PC-3 (cell line): Measurements from ENCODE around the gene TMEM94. TPM values are rescaled to one million over a fixed set of nuclear protein-coding genes. Genes with fewer than 3 reads are reported as not detected.

Source experiments
- ATAC-seq: fragments of 200-7000 bp; cut with Tn5 transposase; 2 replicates; pipeline ENCODE4 v1.9.1; 2020; ENCODE audit warnings: mild to moderate bottlenecking, moderate library complexity
- BruUV-seq: library from RNA; stranded (reverse); fragments of 400-500 nt; replicated peaks from 2 replicates; lab custom pipeline; 2021; lab: Mats Ljungman, UMichigan
- CTCF ChIA-PET: fragments of 300-600 bp; sonication (Branson Sonifier 250); formaldehyde crosslinking; loops from one replicate; lab custom pipeline; 2022; ENCODE audit warnings: antibody characterized with exemption; lab: Charles Lee
- POLR2A ChIA-PET: fragments of 300-600 bp; sonication (Branson Sonifier 250); formaldehyde crosslinking; loops from one replicate; lab custom pipeline; 2022; ENCODE audit warnings: antibody characterized with exemption; ENCODE audit not compliant: unreplicated experiment; lab: Charles Lee
- DNase-seq: peaks from one replicate; pipeline ENCODE4 v3.0.0-alpha.2; 2015
- H2AFZ ChIP-seq: fragments of 300-600 bp; sonication (generic); 2 replicates; pipeline ENCODE4 v1.6.0; 2016; ENCODE audit warnings: antibody characterized with exemption, low read length
- H3F3A ChIP-seq: fragments of 300-600 bp; sonication (generic); one replicate; pipeline ENCODE4 v1.6.0; 2017; ENCODE audit warnings: antibody characterized with exemption, low read length, control low read depth, mild to moderate bottlenecking; ENCODE audit not compliant: unreplicated experiment
- H3K27ac ChIP-seq: fragments of 300-600 bp; sonication (generic); 2 replicates; pipeline ENCODE4 v1.5.1; 2016; ENCODE audit warnings: mild to moderate bottlenecking, low read length
- H3K27me3 ChIP-seq: fragments of 300-600 bp; sonication (generic); 2 replicates; pipeline ENCODE4 v1.6.1; 2016; ENCODE audit warnings: low read length, mixed read lengths
- H3K36me3 ChIP-seq: fragments of 300-600 bp; sonication (generic); 2 replicates; pipeline ENCODE4 v1.6.1; 2016; ENCODE audit warnings: low read depth, mixed run types, low read length, mixed read lengths
- H3K4me1 ChIP-seq: fragments of 300-600 bp; sonication (generic); 2 replicates; pipeline ENCODE4 v1.5.1; 2016; ENCODE audit warnings: low read length; ENCODE audit not compliant: insufficient read depth
- H3K4me2 ChIP-seq: fragments of 300-600 bp; sonication (generic); 2 replicates; pipeline ENCODE4 v1.6.0; 2016; ENCODE audit warnings: low read length
- H3K4me3 ChIP-seq: fragments of 300-600 bp; sonication (generic); 2 replicates; pipeline ENCODE4 v1.5.1; 2016; ENCODE audit warnings: mild to moderate bottlenecking, low read length, mixed read lengths
- H3K79me2 ChIP-seq: fragments of 300-600 bp; sonication (generic); 2 replicates; pipeline ENCODE4 v1.6.1; 2017; ENCODE audit warnings: low read length, mixed read lengths
- H3K9ac ChIP-seq: fragments of 300-600 bp; sonication (generic); 2 replicates; pipeline ENCODE4 v1.6.0; 2016; ENCODE audit warnings: mild to moderate bottlenecking, low read length
- H3K9me2 ChIP-seq: fragments of 300-600 bp; sonication (generic); replicated peaks from 2 replicates; pipeline ENCODE4 v1.6.1; 2016; ENCODE audit warnings: mixed run types, low read length, mixed read lengths
- H3K9me3 ChIP-seq: fragments of 300-600 bp; sonication (generic); 2 replicates; pipeline ENCODE4 v1.6.1; 2016; ENCODE audit warnings: low read length, mixed read lengths
- H4K20me1 ChIP-seq: fragments of 300-600 bp; sonication (generic); 2 replicates; pipeline ENCODE4 v1.6.1; 2016; ENCODE audit warnings: low read length, mixed read lengths
- EZH2 ChIP-seq: fragments of 300-600 bp; sonication (generic); IDR thresholded peaks from one replicate; pipeline ENCODE4 v1.6.1; 2017; ENCODE audit warnings: antibody characterized with exemption, mild to moderate bottlenecking, low read length; ENCODE audit not compliant: unreplicated experiment
- EZH2phosphoT487 ChIP-seq: fragments of 300-600 bp; sonication (generic); IDR thresholded peaks from 2 replicates; pipeline ENCODE4 v1.6.1; 2018; ENCODE audit warnings: mild to moderate bottlenecking, antibody characterized with exemption, low read length, borderline replicate concordance
- intact Hi-C: fragments of 100-400 bp; cut with micrococcal nuclease; formaldehyde crosslinking; loops from 2 replicates; pipeline ENCODE4 v1.9.0; 2023
- total RNA-seq: library from RNA; depleted of rRNA; stranded (reverse); fragments of >200 nt; gene quantifications from 2 replicates; pipeline ENCODE4 v1.2.3, GENCODE V29; 2014
- TF ChIP-seq, protein P1 (sequence below): fragments of 300-600 bp; sonication (generic); conservative IDR thresholded peaks from 2 replicates; pipeline ENCODE4 v1.5.1; 2017; ENCODE audit warnings: antibody characterized with exemption, low read depth, mild to moderate bottlenecking, low read length

The TMEM94 gene
- total RNA-seq, 1 experiment from 2014 or later = 45.6 TPM

DNA sequence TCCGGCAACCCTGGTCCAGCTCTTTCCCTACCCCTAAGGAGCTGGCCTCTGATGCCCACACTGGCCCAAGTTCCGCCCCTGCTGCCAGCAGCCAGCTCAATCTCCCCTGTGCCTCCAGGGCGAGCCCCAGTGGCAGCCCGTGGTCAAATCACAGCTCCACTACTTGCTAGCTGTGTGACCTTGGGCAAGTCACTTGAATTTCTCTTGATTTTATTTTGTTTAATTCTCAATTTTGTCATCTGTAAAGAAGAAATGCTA, 48.6 kb downstream of the TMEM94 start:
- ATAC-seq = no peak
- intact Hi-C loops = no loop called here
- no peak for DNase-seq
- Histone ChIP-seq H3K9ac (no peak overlapping the region), H3K9me2 (no peaks in the 10 kb centered on the region), H3K9me3 (no peaks in the 10 kb centered on the region), H3K4me2 (no peak overlapping the region), H3K4me3 (no peak overlapping the region), H3K4me1 (no peaks in the 10 kb centered on the region), H4K20me1 (peaks cover 7% of the 10 kb centered on the region), H3F3A (no peaks in the 10 kb centered on the region), H3K36me3 (peaks cover 22% of the 10 kb centered on the region; the same call in 1 of the 2 replicates), H3K27me3 (no peaks in the 10 kb centered on the region), H3K79me2 (peaks cover 7% of the 10 kb centered on the region; the same call in 1 of the 2 replicates), H3K27ac (no peak overlapping the region), H2AFZ (no peak overlapping the region)
- BruUV-seq = no TSS peak
- POLR2A ChIA-PET = no interaction called here
- no peak for TF ChIP-seq EZH2phosphoT487
- no peak for TF ChIP-seq EZH2
- TF ChIP-seq, protein P1, sequence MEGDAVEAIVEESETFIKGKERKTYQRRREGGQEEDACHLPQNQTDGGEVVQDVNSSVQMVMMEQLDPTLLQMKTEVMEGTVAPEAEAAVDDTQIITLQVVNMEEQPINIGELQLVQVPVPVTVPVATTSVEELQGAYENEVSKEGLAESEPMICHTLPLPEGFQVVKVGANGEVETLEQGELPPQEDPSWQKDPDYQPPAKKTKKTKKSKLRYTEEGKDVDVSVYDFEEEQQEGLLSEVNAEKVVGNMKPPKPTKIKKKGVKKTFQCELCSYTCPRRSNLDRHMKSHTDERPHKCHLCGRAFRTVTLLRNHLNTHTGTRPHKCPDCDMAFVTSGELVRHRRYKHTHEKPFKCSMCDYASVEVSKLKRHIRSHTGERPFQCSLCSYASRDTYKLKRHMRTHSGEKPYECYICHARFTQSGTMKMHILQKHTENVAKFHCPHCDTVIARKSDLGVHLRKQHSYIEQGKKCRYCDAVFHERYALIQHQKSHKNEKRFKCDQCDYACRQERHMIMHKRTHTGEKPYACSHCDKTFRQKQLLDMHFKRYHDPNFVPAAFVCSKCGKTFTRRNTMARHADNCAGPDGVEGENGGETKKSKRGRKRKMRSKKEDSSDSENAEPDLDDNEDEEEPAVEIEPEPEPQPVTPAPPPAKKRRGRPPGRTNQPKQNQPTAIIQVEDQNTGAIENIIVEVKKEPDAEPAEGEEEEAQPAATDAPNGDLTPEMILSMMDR = no peak
- CTCF ChIA-PET = interaction anchor here (0.5 to 0.6 kb wide), 2 partner anchors 95 to 129 kb away, joined by 3 read pairs; no protein-coding TSS in a partner anchor

DNA sequence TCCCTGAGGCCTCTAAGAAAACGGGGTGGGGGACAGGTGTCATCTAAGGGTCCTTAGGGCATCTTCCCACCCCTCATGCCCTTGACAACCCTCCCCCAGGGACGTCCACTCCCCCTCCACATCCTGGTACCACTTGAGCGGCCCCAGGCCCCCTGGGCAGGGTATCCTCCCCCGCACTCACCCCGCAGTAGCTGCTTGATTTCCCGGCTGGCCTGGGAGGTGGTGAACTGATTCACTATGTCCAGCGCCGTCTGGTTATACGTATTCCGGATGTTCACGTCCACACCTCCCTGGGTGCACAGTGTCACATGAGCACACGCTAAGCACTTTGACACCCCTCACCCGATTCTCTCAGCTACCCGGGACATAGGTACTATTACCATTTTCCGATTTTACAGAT, 49.2 kb downstream of the TMEM94 start:
- intact Hi-C loops = no loop called here
- DNase-seq (no peak), ATAC-seq (no peak)
- no peak overlapping the region for H3K4me3 ChIP-seq
- H2AFZ ChIP-seq = no peak overlapping the region
- H3K27ac ChIP-seq = no peak overlapping the region
- peaks cover 7% of the 10 kb centered on the region; the same call in 1 of the 2 replicates for H3K79me2 ChIP-seq
- no peaks in the 10 kb centered on the region for H3K27me3 ChIP-seq
- CTCF ChIA-PET = interaction anchor here (0.5 kb wide), 1 partner anchor 95 kb away, joined by 3 read pairs; no protein-coding TSS in a partner anchor
- no peaks in the 10 kb centered on the region for H3F3A ChIP-seq
- BruUV-seq = no TSS peak
- H3K9me3 ChIP-seq = no peaks in the 10 kb centered on the region
- H3K4me1 ChIP-seq = no peaks in the 10 kb centered on the region
- H3K9ac ChIP-seq = no peak overlapping the region
- peaks cover 7% of the 10 kb centered on the region for H4K20me1 ChIP-seq
- no peak for TF ChIP-seq EZH2phosphoT487
- no peak for TF ChIP-seq EZH2
- TF ChIP-seq, protein P1 = no peak
- no peaks in the 10 kb centered on the region for H3K9me2 ChIP-seq
- no peak overlapping the region for H3K4me2 ChIP-seq
- POLR2A ChIA-PET = no interaction called here
- peaks cover 18% of the 10 kb centered on the region; the same call in 1 of the 2 replicates for H3K36me3 ChIP-seq

DNA sequence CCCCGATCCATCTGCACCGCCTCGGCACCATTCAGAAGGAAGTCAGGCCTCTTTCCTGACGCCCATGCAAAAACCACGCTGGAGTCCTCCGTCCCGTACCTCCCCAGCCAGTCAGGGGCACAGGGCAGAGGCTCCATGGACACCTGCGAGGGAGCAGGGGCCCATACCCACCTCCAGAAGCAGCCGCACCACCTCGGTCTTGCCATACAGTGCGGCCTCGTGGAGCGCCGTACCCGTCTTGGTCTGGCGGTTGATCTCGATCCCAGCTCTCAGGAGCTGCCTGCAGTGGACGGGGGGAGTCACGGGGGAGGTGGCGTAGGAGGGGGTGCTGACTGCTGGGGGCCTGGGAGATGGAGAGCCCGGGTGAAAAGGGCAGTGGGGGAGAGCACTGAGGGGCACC, 49.7 kb downstream of the TMEM94 start:
- intact Hi-C loops = no loop called here
- peaks cover 8% of the 10 kb centered on the region; the same call in 1 of the 2 replicates for H3K79me2 ChIP-seq
- no peak for DNase-seq
- H4K20me1 ChIP-seq = peaks cover 7% of the 10 kb centered on the region
- no peaks in the 10 kb centered on the region for H3K4me1 ChIP-seq
- TF ChIP-seq, protein P1 = no peak
- TF ChIP-seq EZH2phosphoT487 (no peak), EZH2 (no peak)
- no peak overlapping the region for H2AFZ ChIP-seq
- H3K27me3 ChIP-seq = no peaks in the 10 kb centered on the region
- no peak for ATAC-seq
- no peaks in the 10 kb centered on the region for H3F3A ChIP-seq
- no peak overlapping the region for H3K4me2 ChIP-seq
- no peak overlapping the region for H3K4me3 ChIP-seq
- BruUV-seq = no TSS peak
- no peak overlapping the region for H3K27ac ChIP-seq
- ChIA-PET CTCF (no interaction called here), POLR2A (no interaction called here)
- H3K9me2 ChIP-seq = no peaks in the 10 kb centered on the region
- peaks cover 18% of the 10 kb centered on the region; the same call in 1 of the 2 replicates for H3K36me3 ChIP-seq
- H3K9me3 ChIP-seq = no peaks in the 10 kb centered on the region
- H3K9ac ChIP-seq = no peak overlapping the region
